ES-I3 (cell line): ENCODE results near the gene PRKAG2.
"Not testable (repeated sequence)": the region's sequence is repeated elsewhere in the genome, so short reads cannot be mapped to it uniquely, and the experiment has no call there.

ENCODE experiments used
- H3K36me3 ChIP-seq: 2 replicates; pipeline ENCODE4 v1.6.1; 2013; ENCODE audit warnings: mild to moderate bottlenecking, low read length, control low read depth, moderate library complexity; ENCODE audit not compliant: insufficient read depth
- H3K4me1 ChIP-seq: 2 replicates; pipeline ENCODE4 v1.6.1; 2013; ENCODE audit warnings: mild to moderate bottlenecking, control low read depth, low read length; ENCODE audit not compliant: insufficient read depth
- H3K9ac ChIP-seq: 2 replicates; pipeline ENCODE4 v1.6.1; 2013; ENCODE audit warnings: low read depth, mild to moderate bottlenecking, low read length, moderate library complexity
- H3K9me3 ChIP-seq: 2 replicates; pipeline ENCODE4 v1.6.1; 2013; ENCODE audit warnings: mild to moderate bottlenecking, low read length, moderate library complexity; ENCODE audit not compliant: control insufficient read depth, insufficient read depth

PRKAG2 gene

GRCh38 chr7:151876899-151877777 lies at the start of gene PRKAG2:
Gene PRKAG2 (minus strand): TSS chr7:151877115. CDS start chr7:151876620, 495 bp downstream.
- Histone ChIP-seq H3K36me3 (no peaks in the 10 kb centered on the region), H3K4me1 (no peaks in the 10 kb centered on the region), H3K9ac (peak within 1 kb of the TSS; percentile 87), H3K9me3 (no peaks in the 10 kb centered on the region)

- H3K9ac ChIP-seq: no peak overlapping the region
- no peaks in the 10 kb centered on the region for H3K36me3 ChIP-seq
- no peaks in the 10 kb centered on the region for H3K9me3 ChIP-seq
- no peaks in the 10 kb centered on the region for H3K4me1 ChIP-seq
Observed at GRCh38 chr7:151926336-151926712, 49.4 kb upstream of the PRKAG2 start.

GRCh38 chr7:151925446-151926335 lies 48.8 kb upstream of the PRKAG2 start:
- Histone ChIP-seq H3K4me1 (no peaks in the 10 kb centered on the region), H3K9ac (no peak overlapping the region), H3K36me3 (no peaks in the 10 kb centered on the region), H3K9me3 (no peaks in the 10 kb centered on the region)

- Histone ChIP-seq H3K9me3 (no peaks in the 10 kb centered on the region), H3K9ac (no peak overlapping the region), H3K4me1 (no peaks in the 10 kb centered on the region)
Observed at GRCh38 chr7:151924508-151924907, 47.6 kb upstream of the PRKAG2 start.

GRCh38 chr7:151924001-151924400 lies 47.1 kb upstream of the PRKAG2 start:
- Histone ChIP-seq H3K4me1 (no peaks in the 10 kb centered on the region), H3K9ac (no peak overlapping the region), H3K36me3 (no peaks in the 10 kb centered on the region), H3K9me3 (no peaks in the 10 kb centered on the region)

More at GRCh38 chr7:151924508-151924907, 47.6 kb upstream of the PRKAG2 start:
- H3K36me3 ChIP-seq: no peaks in the 10 kb centered on the region

- Histone ChIP-seq H3K9ac (no peak overlapping the region), H3K36me3 (no peaks in the 10 kb centered on the region), H3K9me3 (no peaks in the 10 kb centered on the region), H3K4me1 (no peaks in the 10 kb centered on the region)
Observed at GRCh38 chr7:151923097-151923876, 46.4 kb upstream of the PRKAG2 start.

DNA sequence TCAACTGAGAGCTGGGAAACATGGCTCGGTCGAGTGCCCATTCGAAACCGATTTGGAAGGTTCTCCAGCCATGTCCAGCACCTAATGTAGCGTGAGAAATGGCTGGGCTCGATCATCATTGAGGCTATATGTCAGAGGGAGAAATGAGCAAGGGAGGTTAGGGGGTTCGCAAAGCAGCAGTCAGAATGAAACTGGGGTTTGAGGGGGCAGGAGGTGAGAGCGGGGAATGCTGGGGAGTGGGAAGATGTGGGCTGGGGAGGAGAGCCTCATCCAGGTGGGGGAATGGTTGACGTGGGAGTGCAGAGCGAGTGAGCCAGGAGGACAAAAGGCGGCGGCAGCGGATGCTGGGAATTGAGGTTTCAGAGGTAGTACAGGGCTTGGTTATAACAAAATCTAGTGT lies 44.5 kb upstream of the PRKAG2 start:
- no peak overlapping the region for H3K9ac ChIP-seq
- H3K36me3 ChIP-seq: no peaks in the 10 kb centered on the region
- no peaks in the 10 kb centered on the region for H3K9me3 ChIP-seq
- no peaks in the 10 kb centered on the region for H3K4me1 ChIP-seq

- no peaks in the 10 kb centered on the region for H3K36me3 ChIP-seq
- no peak overlapping the region for H3K9ac ChIP-seq
- H3K4me1 ChIP-seq: no peaks in the 10 kb centered on the region
- H3K9me3 ChIP-seq: no peaks in the 10 kb centered on the region
Observed at GRCh38 chr7:151920488-151920887, 43.6 kb upstream of the PRKAG2 start.

- Histone ChIP-seq H3K9ac (no peak overlapping the region), H3K4me1 (no peaks in the 10 kb centered on the region), H3K36me3 (no peaks in the 10 kb centered on the region), H3K9me3 (peaks cover 3% of the 10 kb centered on the region; the same call in 1 of the 2 replicates)
Observed at GRCh38 chr7:151919595-151919994, 42.7 kb upstream of the PRKAG2 start.

DNA sequence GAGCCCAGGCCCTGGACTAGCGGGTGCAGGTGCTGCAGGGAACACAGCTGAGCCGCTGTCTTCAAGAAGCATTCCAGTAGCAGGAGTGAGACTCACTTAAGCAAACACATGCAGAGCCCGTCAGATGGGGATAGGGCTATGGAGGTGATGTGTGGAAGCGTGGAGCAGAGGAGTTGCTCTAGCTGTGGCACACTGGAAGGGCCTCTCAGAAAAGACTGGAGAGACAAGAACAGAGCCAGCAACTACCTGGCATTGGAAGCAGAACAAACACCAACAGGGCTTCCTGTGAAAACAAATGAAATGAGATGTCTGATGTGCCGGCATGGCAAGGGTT lies 41.6 kb upstream of the PRKAG2 start:
- no peaks in the 10 kb centered on the region for H3K4me1 ChIP-seq
- no peak overlapping the region for H3K9ac ChIP-seq
- H3K9me3 ChIP-seq: peaks cover 7% of the 10 kb centered on the region; the same call in 1 of the 2 replicates
- H3K36me3 ChIP-seq: no peaks in the 10 kb centered on the region

- Histone ChIP-seq H3K9me3 (peaks cover 7% of the 10 kb centered on the region; the same call in 1 of the 2 replicates), H3K9ac (no peak overlapping the region), H3K4me1 (no peaks in the 10 kb centered on the region), H3K36me3 (no peaks in the 10 kb centered on the region)
Observed at GRCh38 chr7:151917791-151918509, 41.0 kb upstream of the PRKAG2 start.

GRCh38 chr7:151914051-151914450 lies 37.1 kb upstream of the PRKAG2 start:
- H3K9ac ChIP-seq: no peak overlapping the region
- H3K36me3 ChIP-seq: no peaks in the 10 kb centered on the region
- H3K4me1 ChIP-seq: no peaks in the 10 kb centered on the region
- H3K9me3 ChIP-seq: peaks cover 7% of the 10 kb centered on the region; the same call in 1 of the 2 replicates

DNA sequence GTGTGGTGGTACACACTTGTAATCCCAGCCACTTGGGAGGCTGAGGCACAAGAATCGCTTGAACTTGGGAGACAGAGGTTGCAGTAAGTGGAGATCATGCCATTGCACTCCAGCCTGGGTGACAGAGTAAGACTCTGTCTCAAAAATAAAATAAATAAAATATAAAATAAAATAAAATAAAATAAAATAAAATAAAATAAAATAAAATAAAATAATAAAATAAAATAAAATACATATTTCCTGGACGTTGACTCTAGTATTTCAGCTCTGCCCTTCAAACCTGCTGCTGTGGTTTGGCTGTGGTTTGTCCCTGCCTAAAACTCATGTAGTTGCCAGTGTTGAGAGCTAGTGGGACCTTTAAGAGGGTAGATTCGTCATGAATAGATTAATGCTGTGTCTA lies 33.7 kb upstream of the PRKAG2 start:
- H3K9me3 ChIP-seq, H3K4me1 ChIP-seq, H3K9ac ChIP-seq, H3K36me3 ChIP-seq: not testable (repeated sequence)

DNA sequence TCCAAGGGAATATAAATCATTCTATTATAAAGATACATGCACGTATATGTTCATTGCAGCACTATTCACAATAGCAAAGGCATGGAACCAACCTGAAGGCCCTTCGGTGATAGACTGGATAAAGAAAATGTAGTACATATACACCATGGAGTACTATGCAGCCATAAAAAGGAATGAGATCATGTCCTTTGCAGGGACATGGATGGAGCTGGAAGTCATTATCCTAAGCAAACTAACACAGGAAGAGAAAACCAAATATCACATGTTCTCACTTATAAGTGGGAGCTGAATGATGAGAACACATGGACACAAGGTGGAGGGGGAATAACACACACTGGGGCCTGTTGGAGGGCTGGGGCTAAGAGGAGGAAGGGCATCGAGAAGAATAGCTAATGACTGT lies 30.2 kb upstream of the PRKAG2 start:
- H3K36me3 ChIP-seq, H3K9me3 ChIP-seq, H3K9ac ChIP-seq, H3K4me1 ChIP-seq: not testable (repeated sequence)
